ENCODE data around the gene NEK5.
"Not testable (repeated sequence)": the region's sequence is repeated elsewhere in the genome, so short reads cannot be mapped to it uniquely, and the experiment has no call there.

The NEK5 gene

DNA sequence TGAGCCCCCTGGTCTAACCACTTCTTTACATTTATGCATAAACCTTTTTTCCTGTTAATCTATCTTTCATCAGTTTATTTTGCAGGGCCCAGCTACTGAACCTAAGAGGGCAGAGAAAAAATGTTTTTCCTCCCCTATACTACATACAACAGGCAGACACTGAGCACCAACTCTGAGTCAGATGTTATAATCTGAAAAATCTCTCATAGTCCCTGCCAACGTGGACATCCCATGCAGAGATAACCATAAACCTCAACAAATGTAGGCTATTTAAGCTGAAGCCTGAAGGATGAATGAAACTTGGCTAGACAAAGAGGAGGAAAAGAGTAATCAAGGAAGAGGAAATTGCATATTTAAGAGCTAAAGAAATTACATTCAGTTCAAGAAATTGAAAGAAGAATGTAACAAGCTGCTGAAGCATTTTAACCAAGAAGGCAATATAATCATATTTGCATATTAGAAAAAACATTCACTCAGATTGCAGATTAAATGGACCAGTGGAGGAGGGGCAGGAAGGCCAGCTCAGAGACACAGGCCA, 27.9 kb upstream of the NEK5 start:
- no peak for DNase-seq
- in situ Hi-C loops (cut with HindIII; ENCODE audit: low pct_ligation_motif_present, low pct_unique_long_range_greater_than_20kb, low sequenced_read_pairs), result no loop called here

DNA sequence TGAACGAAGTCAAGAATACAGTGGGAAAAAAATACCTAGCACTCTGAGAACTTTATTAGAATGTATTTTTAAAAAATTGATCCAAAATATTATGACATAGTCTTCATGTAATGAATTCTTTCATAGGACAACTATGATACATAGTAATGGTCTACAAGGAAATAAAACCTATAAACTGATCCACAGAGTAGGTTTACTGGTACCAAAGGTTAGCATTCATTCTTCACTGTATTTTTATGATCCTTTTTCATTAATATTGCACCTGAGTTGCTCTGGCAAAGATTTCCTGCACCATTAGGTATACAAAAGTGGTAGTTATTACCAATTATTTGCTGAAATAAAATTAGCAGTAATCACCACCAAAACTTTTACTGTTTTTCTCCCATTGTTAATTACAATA, 26.3 kb upstream of the NEK5 start:
- DNase-seq, result no peak
- in situ Hi-C loops (cut with HindIII; ENCODE audit: low pct_ligation_motif_present, low pct_unique_long_range_greater_than_20kb, low sequenced_read_pairs), result no loop called here

DNA sequence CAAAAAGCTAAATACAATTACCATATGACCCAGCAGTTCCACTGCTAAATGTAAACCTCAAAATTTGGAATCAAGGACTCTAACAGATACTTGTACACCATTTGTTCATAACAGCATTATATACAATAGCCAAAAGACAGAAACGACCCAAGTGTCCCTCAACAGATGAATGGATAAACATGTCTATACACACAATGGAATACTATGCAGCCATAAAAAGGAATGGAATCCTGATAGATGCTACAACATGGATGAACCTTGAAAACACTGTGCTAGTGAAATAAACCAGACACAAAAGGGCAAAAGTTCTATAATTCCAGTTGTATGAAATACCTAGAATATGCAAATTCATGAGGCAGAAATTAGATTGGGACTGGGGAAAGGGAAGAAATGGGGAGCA, 18.4 kb upstream of the NEK5 start:
- in situ Hi-C loops (cut with HindIII; ENCODE audit: low pct_ligation_motif_present, low pct_unique_long_range_greater_than_20kb, low sequenced_read_pairs), result no loop called here
- DNase-seq, result no peak

DNA sequence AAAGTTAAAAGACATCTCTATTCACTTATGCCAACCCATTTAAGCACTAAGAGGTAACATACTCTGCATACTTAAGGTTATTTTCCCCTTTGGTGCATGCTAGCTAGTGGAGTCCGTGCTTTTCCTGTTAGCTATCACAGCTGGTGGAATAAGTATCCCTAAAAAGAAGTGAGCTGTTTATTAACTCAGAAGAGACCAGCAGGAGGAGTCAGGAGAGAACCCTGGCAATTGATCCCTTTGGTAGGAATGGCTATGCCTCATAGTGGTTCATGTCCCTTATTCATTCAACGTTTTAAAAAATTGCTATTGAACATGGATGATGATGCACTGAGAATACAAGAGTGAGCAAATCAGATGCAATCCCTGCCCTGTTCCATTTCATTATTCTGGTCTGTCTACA, 12.4 kb upstream of the NEK5 start:
- in situ Hi-C loops (cut with HindIII; ENCODE audit: low pct_ligation_motif_present, low pct_unique_long_range_greater_than_20kb, low sequenced_read_pairs), result no loop called here
- DNase-seq, result no peak

DNA sequence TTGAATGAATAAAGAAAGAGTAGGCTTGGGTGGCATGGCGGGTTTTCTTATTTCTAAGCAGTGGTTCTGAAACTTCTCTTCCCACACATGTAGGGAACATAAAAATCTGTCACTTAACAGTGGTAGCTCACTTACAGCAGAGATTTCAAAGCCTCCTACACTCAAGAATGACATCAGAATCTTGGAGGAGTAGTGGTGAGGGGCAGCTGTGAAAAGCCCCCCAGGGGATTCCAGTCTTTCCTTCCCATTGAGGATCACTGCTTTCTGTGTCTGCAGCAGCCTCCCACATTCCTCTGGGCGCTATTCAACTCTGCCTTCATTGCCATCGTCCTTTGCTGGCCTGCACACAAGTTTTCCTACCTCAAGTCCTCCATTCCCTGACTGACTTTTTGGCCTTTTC, 8.6 kb upstream of the NEK5 start:
- in situ Hi-C loops (cut with HindIII; ENCODE audit: low pct_ligation_motif_present, low pct_unique_long_range_greater_than_20kb, low sequenced_read_pairs), result no loop called here
- no peak for DNase-seq

DNA sequence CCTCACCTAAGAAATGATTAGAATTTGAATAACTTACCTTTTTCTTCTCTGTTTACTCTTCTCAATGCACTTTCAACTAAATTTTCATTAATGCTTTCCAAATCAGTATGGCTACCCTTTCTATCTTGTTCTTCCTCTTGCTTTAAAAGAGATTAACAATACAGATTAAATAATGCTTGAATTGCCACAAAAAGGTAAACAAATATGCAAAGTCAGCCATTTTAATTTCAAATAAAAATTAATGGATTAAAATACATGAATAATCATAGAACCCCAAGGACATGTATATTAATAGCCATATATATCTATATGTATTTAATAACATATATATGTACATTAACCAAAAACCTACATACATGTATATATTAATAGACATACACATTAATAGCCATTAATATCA, 7.9 kb upstream of the NEK5 start:
- in situ Hi-C loops (cut with HindIII; ENCODE audit: low pct_ligation_motif_present, low pct_unique_long_range_greater_than_20kb, low sequenced_read_pairs), result no loop called here

DNA sequence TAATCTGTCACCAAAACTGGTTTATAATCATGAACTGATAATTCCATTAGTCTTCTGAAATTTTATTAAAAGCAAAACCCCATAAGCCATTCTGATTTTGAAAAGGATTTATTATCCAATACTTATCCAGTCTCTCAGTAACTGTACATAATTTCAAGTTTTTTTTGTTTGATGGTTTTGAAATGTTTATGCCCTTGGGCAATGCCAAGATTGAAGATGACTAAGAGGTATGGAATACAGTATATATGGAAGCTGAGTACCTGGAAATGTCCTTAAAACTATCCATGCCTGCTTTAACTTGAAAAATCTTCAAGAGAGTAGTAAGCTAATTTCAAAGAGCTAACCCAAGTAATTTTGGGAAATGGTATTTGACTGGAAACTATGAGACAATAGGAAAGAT, 1.8 kb upstream of the NEK5 start:
- in situ Hi-C loops (cut with HindIII; ENCODE audit: low pct_ligation_motif_present, low pct_unique_long_range_greater_than_20kb, low sequenced_read_pairs), result no loop called here

More for the DNA sequence above, 7.9 kb upstream of the NEK5 start:
- DNase-seq, result no peak

DNA sequence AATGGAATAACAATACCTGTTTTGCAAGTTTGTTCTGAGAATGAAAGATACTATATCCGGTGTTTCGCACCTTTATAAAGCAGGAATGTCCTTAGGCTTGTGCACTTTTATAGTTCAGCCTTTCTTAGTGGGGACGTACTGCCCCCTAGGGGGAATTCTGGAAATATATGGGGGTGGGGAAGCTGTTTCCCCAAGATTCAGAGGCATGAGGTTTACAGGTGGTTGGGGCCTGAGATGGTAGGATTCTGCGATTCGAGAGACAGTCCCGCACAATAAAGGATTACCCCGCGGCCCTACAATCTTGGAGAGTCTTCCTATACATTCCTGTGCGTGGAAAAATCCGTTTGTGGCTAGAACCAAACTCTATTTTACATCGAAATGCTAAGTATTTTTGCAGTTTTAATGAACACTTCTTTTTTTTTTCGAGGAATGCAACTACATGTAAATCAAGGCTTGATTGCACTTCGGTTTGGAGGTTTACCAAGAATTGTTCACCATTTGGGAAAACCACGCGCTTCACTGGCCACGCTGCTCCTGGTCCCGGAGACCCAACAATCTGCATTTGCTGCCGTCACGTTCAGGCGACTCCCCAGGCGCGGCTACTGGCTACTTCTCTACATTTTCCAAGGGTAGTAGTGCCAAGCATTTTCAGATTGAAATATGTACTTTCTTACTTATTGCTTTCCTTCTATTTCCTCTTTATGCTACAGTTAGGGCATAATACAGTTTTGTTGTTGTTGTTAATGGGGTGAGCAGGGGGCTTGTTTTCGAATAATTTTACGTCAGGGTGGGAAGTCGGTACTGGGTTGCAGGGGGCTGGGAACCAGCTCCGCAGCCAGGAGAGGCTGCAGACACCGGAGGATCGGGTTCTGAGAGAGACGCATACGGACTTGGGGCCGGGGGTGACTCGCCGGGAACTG, 830 bp downstream of the NEK5 start:
- in situ Hi-C loops (cut with HindIII; ENCODE audit: low pct_ligation_motif_present, low pct_unique_long_range_greater_than_20kb, low sequenced_read_pairs), result no loop called here

More for the DNA sequence above, 1.8 kb upstream of the NEK5 start:
- DNase-seq, result no peak

DNA sequence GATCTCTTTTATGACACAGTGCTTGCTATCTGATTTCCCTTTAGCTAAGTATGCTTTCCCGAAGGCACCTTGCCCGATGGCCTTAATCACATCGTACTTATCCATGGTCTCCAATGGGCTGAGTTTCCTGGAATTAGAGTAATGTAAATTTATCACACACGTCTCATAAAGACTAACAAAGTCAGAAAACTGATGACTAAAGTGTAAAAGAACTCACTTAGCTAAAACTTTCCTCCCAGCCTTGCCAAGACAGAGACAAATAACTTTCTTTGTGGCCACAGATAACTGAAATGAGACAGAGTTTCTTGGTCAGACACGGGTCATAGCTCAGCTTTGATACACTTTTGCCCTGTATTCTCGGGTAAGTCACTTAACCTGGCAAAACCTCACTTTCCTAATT, 1.5 kb downstream of the NEK5 start:
- in situ Hi-C loops (cut with HindIII; ENCODE audit: low pct_ligation_motif_present, low pct_unique_long_range_greater_than_20kb, low sequenced_read_pairs), result no loop called here
- DNase-seq, result peak; percentile 5

More for the DNA sequence above, 830 bp downstream of the NEK5 start:
- peak; percentile 73 for DNase-seq

DNA sequence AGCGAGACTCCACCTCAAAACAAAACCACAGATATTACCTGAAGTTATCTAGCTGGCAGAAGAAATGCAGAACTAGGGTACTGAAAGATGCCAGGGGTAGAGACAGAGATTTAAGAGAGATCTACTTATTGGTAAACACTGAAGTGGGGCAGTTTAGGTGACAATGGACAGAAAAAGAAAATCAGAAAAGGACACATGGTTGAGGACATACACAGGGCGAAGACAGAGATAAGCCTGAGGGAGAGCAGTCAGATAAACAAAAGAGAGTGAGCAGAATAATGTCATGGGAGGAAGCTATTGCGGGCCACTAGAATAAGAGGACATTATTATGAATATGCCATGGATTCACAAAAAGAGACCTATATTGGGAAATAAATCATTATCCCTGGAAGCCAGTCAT, 3.3 kb downstream of the NEK5 start:
- DNase-seq, result no peak
- in situ Hi-C loops (cut with HindIII; ENCODE audit: low pct_ligation_motif_present, low pct_unique_long_range_greater_than_20kb, low sequenced_read_pairs), result no loop called here

DNA sequence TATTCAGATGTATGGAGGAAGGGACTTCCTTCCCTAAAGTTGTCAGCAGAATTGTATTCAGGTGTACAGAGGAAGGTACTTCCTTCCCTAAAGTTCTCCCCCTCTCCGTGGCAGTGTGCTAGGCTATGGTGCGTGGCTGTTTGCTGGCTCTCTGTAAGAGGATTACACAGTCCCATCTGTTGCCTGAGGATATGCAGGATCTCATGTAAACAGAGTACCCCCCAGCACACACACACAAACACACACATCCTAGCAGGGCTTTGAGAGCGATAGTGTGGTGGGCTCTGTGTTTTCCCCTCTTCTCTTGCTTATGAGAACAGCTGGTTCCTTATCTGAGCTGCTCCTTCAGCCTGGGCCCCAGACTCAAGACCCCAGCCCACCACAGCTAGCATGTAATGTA, 10.3 kb downstream of the NEK5 start:
- no peak for DNase-seq
- in situ Hi-C loops (cut with HindIII; ENCODE audit: low pct_ligation_motif_present, low pct_unique_long_range_greater_than_20kb, low sequenced_read_pairs), result no loop called here

DNA sequence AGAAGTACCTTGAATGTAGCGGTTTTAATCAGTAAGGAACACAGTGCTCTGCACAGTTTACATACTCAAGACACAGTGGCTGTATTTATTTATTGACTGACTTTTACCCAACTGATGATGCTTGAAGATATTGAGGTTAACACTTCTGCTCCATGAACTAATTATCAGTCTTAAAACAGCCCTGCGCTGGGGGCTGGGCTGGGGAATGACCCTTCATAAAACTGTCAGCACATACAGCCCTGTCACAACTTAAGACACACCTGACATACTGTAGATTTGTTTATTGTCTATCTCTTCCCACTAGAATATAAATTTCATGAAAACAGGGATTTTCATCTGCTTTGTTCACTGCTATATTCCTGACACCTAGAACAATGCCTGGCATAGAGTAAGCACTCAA, 10.8 kb downstream of the NEK5 start:
- DNase-seq, result no peak
- in situ Hi-C loops (cut with HindIII; ENCODE audit: low pct_ligation_motif_present, low pct_unique_long_range_greater_than_20kb, low sequenced_read_pairs), result no loop called here

DNA sequence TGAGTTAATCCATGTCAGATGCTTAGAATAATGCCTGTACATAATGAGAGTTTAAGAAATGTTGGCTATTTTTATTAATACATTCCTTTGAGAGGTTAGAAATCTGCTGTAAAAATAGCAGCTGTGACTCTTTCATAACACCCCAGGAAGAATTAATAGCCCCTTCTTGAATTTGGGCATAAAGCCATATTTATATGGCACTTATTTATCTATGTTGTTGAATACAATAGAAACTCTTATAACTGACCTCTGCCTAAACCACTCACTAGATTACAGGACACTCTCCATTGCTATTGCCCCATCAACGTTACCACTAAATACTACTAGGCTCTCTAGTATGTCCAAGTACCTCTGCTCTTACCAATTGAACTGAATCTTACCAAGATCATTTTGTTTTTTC, 16.3 kb downstream of the NEK5 start:
- in situ Hi-C loops (cut with HindIII; ENCODE audit: low pct_ligation_motif_present, low pct_unique_long_range_greater_than_20kb, low sequenced_read_pairs), result no loop called here
- DNase-seq, result no peak

DNA sequence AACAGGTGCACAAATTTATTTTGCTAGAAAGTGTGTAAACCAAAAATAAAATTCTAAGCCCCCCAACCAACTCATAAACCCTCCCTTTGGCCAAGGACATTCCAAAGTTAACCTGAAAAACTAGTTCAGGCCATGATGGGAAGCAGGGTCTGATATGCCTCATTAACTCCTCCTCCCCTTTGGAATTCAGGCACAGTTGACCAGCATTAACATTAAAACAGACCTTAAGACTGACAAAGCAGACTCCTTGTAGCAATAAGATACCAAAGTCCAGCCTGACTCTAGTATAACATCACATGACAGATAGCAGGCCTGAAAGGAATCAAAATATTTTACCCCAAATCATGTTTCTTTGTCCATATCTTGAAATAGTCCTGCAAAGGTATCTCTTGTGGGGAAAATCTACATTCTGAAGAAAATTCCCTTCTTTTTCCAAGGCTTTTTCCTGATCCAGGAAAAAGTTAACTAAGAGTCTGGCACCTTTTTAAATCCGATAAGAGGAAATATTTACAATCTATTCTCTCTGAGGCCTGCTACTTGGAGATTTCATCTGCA, 19.7 kb downstream of the NEK5 start:
- DNase-seq, result peak; percentile 27
- in situ Hi-C loops (cut with HindIII; ENCODE audit: low pct_ligation_motif_present, low pct_unique_long_range_greater_than_20kb, low sequenced_read_pairs), result no loop called here

DNA sequence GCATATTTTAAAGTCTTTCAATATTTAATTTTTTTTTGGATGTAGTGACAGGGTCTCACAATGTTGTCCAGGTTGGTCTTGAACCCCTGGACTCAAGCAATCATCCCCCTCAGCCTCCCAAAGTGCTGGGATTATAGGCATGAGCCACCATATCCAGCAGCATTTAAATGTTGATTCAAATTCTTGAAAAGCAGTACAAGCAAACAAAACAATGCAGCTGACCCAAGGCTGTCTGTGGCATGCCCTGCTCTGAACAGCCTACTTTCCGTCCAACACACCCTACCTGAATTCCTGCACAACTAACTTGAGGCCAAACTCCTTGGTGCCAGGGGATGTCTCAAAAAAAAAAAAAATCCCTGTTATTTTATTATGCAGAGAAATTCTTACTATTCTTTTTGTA, 23.0 kb downstream of the NEK5 start:
- no peak for DNase-seq
- in situ Hi-C loops (cut with HindIII; ENCODE audit: low pct_ligation_motif_present, low pct_unique_long_range_greater_than_20kb, low sequenced_read_pairs), result no loop called here

DNA sequence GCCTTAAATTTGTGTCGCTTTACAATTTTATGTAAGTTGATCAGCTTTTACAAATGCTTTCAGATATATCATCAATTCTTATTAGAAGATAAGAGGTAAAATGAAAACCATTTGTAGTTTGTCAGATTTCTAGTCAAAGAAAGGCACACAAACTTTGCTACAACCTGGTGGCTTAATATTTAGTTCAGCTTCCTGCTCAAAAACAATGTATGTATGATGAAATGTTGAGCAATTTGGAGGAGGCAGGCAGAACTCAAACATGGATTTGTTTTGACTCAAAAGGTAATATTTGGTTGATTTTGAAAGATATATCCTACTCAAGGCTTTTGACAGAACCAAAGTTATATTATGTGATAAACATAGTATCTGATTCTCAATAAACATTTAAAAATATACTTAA, 24.2 kb downstream of the NEK5 start:
- in situ Hi-C loops (cut with HindIII; ENCODE audit: low pct_ligation_motif_present, low pct_unique_long_range_greater_than_20kb, low sequenced_read_pairs), result no loop called here
- DNase-seq, result peak; percentile 12

DNA sequence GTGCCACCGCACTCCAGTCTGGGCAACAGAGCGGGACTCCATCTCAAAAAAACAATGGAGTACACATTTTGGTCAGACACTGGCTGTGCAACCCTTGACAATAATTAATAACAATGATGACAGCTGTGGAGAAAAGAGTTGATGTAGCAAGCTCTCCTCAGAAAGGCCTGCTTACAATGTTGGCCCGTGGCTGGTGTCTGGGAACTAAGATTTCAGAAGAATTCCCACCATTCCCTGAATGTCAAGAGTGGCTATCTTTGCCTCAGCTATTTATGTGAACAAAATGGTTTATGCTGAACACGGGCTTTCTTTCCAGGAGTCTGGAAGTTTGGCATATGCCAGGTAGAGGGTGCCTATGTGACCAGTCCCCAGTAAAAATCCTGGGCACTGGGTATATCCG, 25.5 kb downstream of the NEK5 start:
- no peak for DNase-seq
- in situ Hi-C loops (cut with HindIII; ENCODE audit: low pct_ligation_motif_present, low pct_unique_long_range_greater_than_20kb, low sequenced_read_pairs), result no loop called here

DNA sequence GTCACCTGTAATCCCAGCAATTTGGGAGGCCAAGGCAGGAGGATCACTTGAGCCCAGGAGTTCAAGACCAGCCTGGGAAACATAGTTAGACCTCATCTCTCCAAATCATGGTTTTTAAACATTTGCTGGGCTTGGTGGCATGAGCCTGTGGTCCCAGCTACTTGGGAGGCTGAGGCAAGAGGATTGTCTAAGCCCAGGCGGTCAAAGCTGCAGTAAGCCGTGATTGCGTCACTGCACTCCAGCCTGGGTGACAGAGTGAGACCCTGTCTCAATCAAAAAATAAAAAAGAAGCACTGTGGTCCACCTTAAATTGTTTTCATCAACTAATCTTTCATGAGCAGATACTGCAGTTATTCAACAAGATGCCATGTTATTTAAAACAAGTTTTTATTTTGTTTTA, 26.4 kb downstream of the NEK5 start:
- in situ Hi-C loops (cut with HindIII; ENCODE audit: low pct_ligation_motif_present, low pct_unique_long_range_greater_than_20kb, low sequenced_read_pairs); DNase-seq: not testable (repeated sequence)

DNA sequence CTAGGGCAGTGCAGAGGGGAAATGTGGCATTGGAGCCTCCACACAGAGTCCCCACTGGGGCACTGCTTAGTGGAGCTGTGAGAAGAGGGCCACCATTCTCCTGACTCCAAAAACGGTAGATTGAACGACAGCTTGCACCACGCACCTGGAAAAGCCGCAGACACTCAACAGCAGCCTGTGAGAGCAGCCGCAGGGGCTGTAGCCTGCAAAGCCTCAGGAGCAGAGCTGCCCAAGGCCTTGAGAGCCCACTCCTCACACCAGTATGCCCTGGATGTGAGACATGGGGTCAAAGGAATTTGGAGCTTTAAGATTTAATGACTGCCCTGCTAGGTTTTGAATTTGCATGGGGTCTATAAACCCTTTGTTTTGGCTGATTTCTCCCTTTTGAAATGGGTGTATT, 31.7 kb downstream of the NEK5 start:
- no peak for DNase-seq
- in situ Hi-C loops (cut with HindIII; ENCODE audit: low pct_ligation_motif_present, low pct_unique_long_range_greater_than_20kb, low sequenced_read_pairs), result no loop called here

DNA sequence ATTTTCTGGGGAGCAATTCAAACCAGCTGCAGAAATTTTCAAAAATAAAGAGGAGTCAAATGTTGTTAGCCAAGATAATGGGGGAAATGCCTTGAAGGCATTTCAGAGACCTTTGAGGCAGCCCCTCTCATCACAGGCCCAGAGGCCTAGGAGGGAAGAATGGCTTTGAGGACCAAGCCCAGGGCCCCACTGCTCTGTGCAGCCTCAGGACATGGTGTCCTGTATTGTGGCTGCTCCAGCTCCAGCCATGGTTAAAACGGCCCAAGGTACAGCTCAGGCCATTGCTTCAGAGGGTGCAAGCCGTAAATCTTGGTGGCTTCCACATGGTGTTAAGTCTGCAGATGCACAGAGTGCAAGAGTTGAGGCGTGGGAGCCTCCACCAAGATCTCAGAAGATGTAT, 32.1 kb downstream of the NEK5 start:
- in situ Hi-C loops (cut with HindIII; ENCODE audit: low pct_ligation_motif_present, low pct_unique_long_range_greater_than_20kb, low sequenced_read_pairs), result no loop called here
- no peak for DNase-seq
